OCI-LY3 (cell line): ENCODE data around the gene ATP2C2.

Source experiments
- CTCF ChIP-seq: fragments of 200-600, 300-600 bp; sonication (generic); IDR thresholded peaks from 2 replicates; pipeline ENCODE4 v1.5.1; 2014; ENCODE audit warnings: antibody characterized with exemption, low read length, low read depth
- EZH2phosphoT487 ChIP-seq: fragments of 200-600 bp; shearing (Covaris generic); IDR thresholded peaks from 2 replicates; pipeline ENCODE4 v1.6.1; 2018; ENCODE audit warnings: antibody characterized with exemption, mixed run types, low read depth

GRCh38 chr16:84359326-84359725 lies 9.0 kb upstream of the ATP2C2 start:
- no peak for TF ChIP-seq CTCF
- no peak for TF ChIP-seq EZH2phosphoT487
